Heart left ventricle (tissue), 13 donors: ENCODE results near the gene VCP.
A peak's percentile ranks its signal among the peaks of the same experiment; 100 is the strongest.

Experiments
- CTCF ChIP-seq, 12 donors: fragments of 200-600 bp; sonication (generic) in 4 of 12; IDR thresholded peaks; one replicate each; pipeline versions ENCODE4 v1.5.0 to v1.8.0; 2018 to 2022; ENCODE audit warnings: antibody characterized with exemption in 12 of 12, mild to moderate bottlenecking in 5 of 12
- POLR2A ChIP-seq, 2 donors: fragments of 450-650 bp; IDR thresholded peaks; one replicate each; pipeline ENCODE4 v1.6.1; 2017; ENCODE audit warnings: antibody characterized with exemption in 2 of 2, mild to moderate bottlenecking in 2 of 2, moderate library complexity in 2 of 2
- donor health status: ischemic (EF 13 %, LVEDD 7.1; RV severe dilation, severe dysfunction).
- donor health status: DM: no; HTN: yes; CAD: no.
- donor health status: DM: no; HTN: no; CAD: no.
- donor health status: ischemic (EF 25% LVEDD 6.9; RV normal size, moderate dysfunction).
- donor health status: ischemic (EF 25% LVEDD 5.7; RV mildly dilated, moderate dysfunction).
- donor health status: ischemic (EF 35%, LVEDD 5.7; RV mildly dilated, moderate dysfunction).
- donor health status: nonischemic (EF 11% LVEDD 7.7; RV severe dilation, severe dysfunction).
- donor health status: DM: yes; HTN: yes; CAD: no.
- donor health status: PGD.
- donor health status: ischemic (EF 29% LVEDD 5.4; RV normal size, mild dysfunction).
- donor health status: nonischemic (EF 23%, LVEDD 6.1; RV moderate dilation, normal function).

- peak in 1 of 12 donors; percentile 25 for TF ChIP-seq CTCF (IDR thresholded peaks at IDR 0.05)
- TF ChIP-seq POLR2A (IDR thresholded peaks at IDR 0.05): peak in 1 of 2 donors; percentile 61
Measured at GRCh38 chr9:35079426-35080341, 7.3 kb upstream of the VCP start, which contains the start of gene FANCG.
